PC-9 (cell line): Measurements from ENCODE around the gene ITSN2. TPM values are rescaled to one million over a fixed set of nuclear protein-coding genes. Genes with fewer than 3 reads are reported as not detected.

Source experiments
- BruUV-seq: library from RNA; stranded (reverse); fragments of 400-500 nt; replicated peaks from 2 replicates; lab custom pipeline; 2021; lab: Mats Ljungman, UMichigan
- CTCF ChIA-PET: fragments of 300-600 bp; sonication (Branson Sonifier 250); formaldehyde crosslinking; loops from one replicate; lab custom pipeline; 2022; ENCODE audit warnings: antibody characterized with exemption; lab: Charles Lee
- POLR2A ChIA-PET: fragments of 300-600 bp; sonication (Branson Sonifier 250); formaldehyde crosslinking; loops from one replicate; lab custom pipeline; 2022; ENCODE audit warnings: antibody characterized with exemption; ENCODE audit not compliant: unreplicated experiment; lab: Charles Lee
- DNase-seq, 2 experiments: peaks; one replicate each; pipeline versions ENCODE4 v3.0.0 to v3.0.0-alpha.2; 2015 to 2022; ENCODE audit warnings: mixed read lengths in 1 of 2
- H2AFZ ChIP-seq: fragments of 200-600 bp; sonication (generic); 2 replicates; pipeline ENCODE4 v1.8.1; 2017; ENCODE audit warnings: antibody characterized with exemption
- H3F3A ChIP-seq: fragments of 200-600 bp; sonication (generic); 2 replicates; pipeline ENCODE4 v1.8.1; 2017; ENCODE audit warnings: antibody characterized with exemption, mild to moderate bottlenecking, low read depth; ENCODE audit not compliant: insufficient read depth
- H3K27ac ChIP-seq: fragments of 200-600 bp; sonication (generic); 2 replicates; pipeline ENCODE4 v1.6.1; 2016; ENCODE audit warnings: mixed run types
- H3K27me3 ChIP-seq: fragments of 200-600 bp; sonication (generic); 2 replicates; pipeline ENCODE4 v1.6.1; 2016; ENCODE audit warnings: low read depth, mixed run types; ENCODE audit not compliant: insufficient read depth
- H3K36me3 ChIP-seq: fragments of 200-600 bp; sonication (generic); 2 replicates; pipeline ENCODE4 v1.6.1; 2016; ENCODE audit warnings: low read depth, mixed run types
- H3K4me1 ChIP-seq: fragments of 200-600 bp; sonication (generic); replicated peaks from 2 replicates; pipeline ENCODE4 v1.6.1; 2016; ENCODE audit warnings: mixed run types; ENCODE audit not compliant: insufficient read depth
- H3K4me2 ChIP-seq: fragments of 200-600 bp; sonication (generic); 2 replicates; pipeline ENCODE4 v1.6.1; 2017; ENCODE audit warnings: mixed run types
- H3K4me3 ChIP-seq: fragments of 200-600 bp; sonication (generic); 2 replicates; pipeline ENCODE4 v1.6.1; 2016; ENCODE audit warnings: mixed run types
- H3K79me2 ChIP-seq: fragments of 200-600 bp; sonication (generic); 2 replicates; pipeline ENCODE4 v1.6.1; 2017; ENCODE audit warnings: low read depth, mixed run types
- H3K9me2 ChIP-seq: fragments of 200-600 bp; sonication (generic); 2 replicates; pipeline ENCODE4 v1.8.1; 2017; ENCODE audit warnings: mild to moderate bottlenecking; ENCODE audit not compliant: insufficient read depth
- H3K9me3 ChIP-seq: fragments of 200-600 bp; sonication (generic); 2 replicates; pipeline ENCODE4 v1.8.1; 2016; ENCODE audit warnings: low read depth; ENCODE audit not compliant: insufficient read depth
- H4K20me1 ChIP-seq: fragments of 200-600 bp; sonication (generic); 2 replicates; pipeline ENCODE4 v1.8.1; 2017; ENCODE audit not compliant: insufficient read depth
- CTCF ChIP-seq: fragments of 200-600 bp; sonication (generic); conservative IDR thresholded peaks from 2 replicates; pipeline ENCODE4 v1.6.1; 2017; ENCODE audit warnings: mixed run types, antibody characterized with exemption, mild to moderate bottlenecking, moderate library complexity
- EZH2 ChIP-seq: fragments of 200-600 bp; sonication (generic); IDR thresholded peaks from 2 replicates; pipeline ENCODE4 v1.8.0; 2017; ENCODE audit warnings: antibody characterized with exemption, low read depth
- intact Hi-C: fragments of 100-400 bp; cut with micrococcal nuclease; formaldehyde crosslinking; loops from one replicate; pipeline ENCODE4 v1.10.0; 2022; ENCODE audit not compliant: unreplicated experiment
- total RNA-seq: library from RNA; stranded (reverse); gene quantifications from 2 replicates; pipeline ENCODE4 v1.2.3, GENCODE V29; 2021

ITSN2 gene
- total RNA-seq, 1 experiment from 2014 or later, result 28.4 TPM

GRCh38 chr2:24220554-24221291 lies 139.6 kb downstream of the ITSN2 start:
- intact Hi-C loops, result no loop called here
- no TSS peak for BruUV-seq
- POLR2A ChIA-PET, result no interaction called here

GRCh38 chr2:24214880-24215279 lies 145.5 kb downstream of the ITSN2 start:
- no peaks in the 10 kb centered on the region for H3K36me3 ChIP-seq
- H3K27ac ChIP-seq, result no peak overlapping the region
- intact Hi-C loops, result no loop called here
- TF ChIP-seq EZH2 (no peak), CTCF (no peak)
- H3K27me3 ChIP-seq, result no peaks in the 10 kb centered on the region
- no peaks in the 10 kb centered on the region for H3K9me2 ChIP-seq
- H3K4me1 ChIP-seq, result peaks cover 6% of the 10 kb centered on the region; the same call in 1 of the 2 replicates
- no peak for DNase-seq
- no peaks in the 10 kb centered on the region for H3K9me3 ChIP-seq
- ChIA-PET CTCF (interaction anchor here (0.7 kb wide), 1 partner anchor 451 kb away, joined by 7 read pairs; no protein-coding TSS in a partner anchor), POLR2A (no interaction called here)
- no TSS peak for BruUV-seq
- no peak overlapping the region for H3K4me3 ChIP-seq
- no peak overlapping the region for H2AFZ ChIP-seq
- H3K79me2 ChIP-seq, result no peaks in the 10 kb centered on the region
- no peak overlapping the region for H3K4me2 ChIP-seq
- no peaks in the 10 kb centered on the region for H3F3A ChIP-seq
- H4K20me1 ChIP-seq, result no peaks in the 10 kb centered on the region

More at GRCh38 chr2:24220554-24221291, 139.6 kb downstream of the ITSN2 start:
- TF ChIP-seq EZH2, result no peak
- TF ChIP-seq CTCF, result no peak
- no peaks in the 10 kb centered on the region for H3K9me3 ChIP-seq
- no peak overlapping the region for H3K4me2 ChIP-seq
- H2AFZ ChIP-seq, result no peak overlapping the region
- H3F3A ChIP-seq, result no peaks in the 10 kb centered on the region
- H3K27me3 ChIP-seq, result no peaks in the 10 kb centered on the region
- H4K20me1 ChIP-seq, result no peaks in the 10 kb centered on the region
- CTCF ChIA-PET, result no interaction called here
- no peaks in the 10 kb centered on the region for H3K9me2 ChIP-seq
- no peaks in the 10 kb centered on the region for H3K36me3 ChIP-seq
- H3K4me3 ChIP-seq, result no peak overlapping the region
- peaks cover 6% of the 10 kb centered on the region; the same call in 1 of the 2 replicates for H3K4me1 ChIP-seq
- no peak overlapping the region for H3K27ac ChIP-seq
- DNase-seq, result no peak
- no peaks in the 10 kb centered on the region for H3K79me2 ChIP-seq

GRCh38 chr2:24211408-24211807 lies 148.9 kb downstream of the ITSN2 start:
- ChIA-PET CTCF (no interaction called here), POLR2A (no interaction called here)
- no TSS peak for BruUV-seq

More at GRCh38 chr2:24211408-24211807, 148.9 kb downstream of the ITSN2 start:
- H3K4me3 ChIP-seq, result no peak overlapping the region
- no peaks in the 10 kb centered on the region for H4K20me1 ChIP-seq
- H3F3A ChIP-seq, result no peaks in the 10 kb centered on the region
- H3K4me1 ChIP-seq, result no peaks in the 10 kb centered on the region
- H3K9me2 ChIP-seq, result no peaks in the 10 kb centered on the region
- H3K4me2 ChIP-seq, result no peak overlapping the region
- H3K27me3 ChIP-seq, result no peaks in the 10 kb centered on the region
- no peak overlapping the region for H2AFZ ChIP-seq
- no peaks in the 10 kb centered on the region for H3K79me2 ChIP-seq
- H3K36me3 ChIP-seq, result no peaks in the 10 kb centered on the region
- TF ChIP-seq CTCF (no peak), EZH2 (no peak)
- intact Hi-C loops, result no loop called here
- no peak for DNase-seq
- H3K9me3 ChIP-seq, result no peaks in the 10 kb centered on the region
- no peak overlapping the region for H3K27ac ChIP-seq
